ENCODE results near the gene EYA2. TPM values are rescaled to one million over a fixed set of nuclear protein-coding genes. Genes with fewer than 3 reads are reported as not detected.

The EYA2 gene
- total RNA-seq, 1 experiment from 2014 or later = not detected

DNA sequence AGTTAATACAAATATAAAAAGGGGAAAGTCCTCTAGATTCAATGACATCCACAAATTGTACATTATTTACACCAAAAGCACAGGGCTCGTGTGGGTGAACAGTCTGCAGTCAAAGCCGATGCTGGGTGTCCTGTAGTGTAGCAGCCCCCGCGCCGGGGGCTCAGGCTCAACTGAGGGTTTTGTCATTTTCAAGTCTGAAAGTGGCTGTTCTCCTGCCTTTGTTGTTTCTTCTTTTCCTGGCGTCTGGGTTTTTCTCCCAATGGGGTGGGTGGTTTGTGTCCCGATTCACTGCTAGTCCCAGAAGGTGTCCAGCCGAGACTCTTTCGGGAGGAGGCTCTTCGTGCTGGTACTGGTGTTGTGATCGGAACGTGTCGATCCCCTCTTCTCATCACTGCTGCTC, 315.8 kb downstream of the EYA2 start:
- no TSS peak for BruUV-seq (replicated peaks)
- no peak for DNase-seq (ENCODE audit: low spot score)
- H3K27ac ChIP-seq (ENCODE audit: low read depth, low read length, poor library complexity, severe bottlenecking) = no peak overlapping the region
- no peaks in the 10 kb centered on the region for H3K4me1 ChIP-seq (ENCODE audit: insufficient read depth, low read length, poor library complexity, severe bottlenecking)
- no peaks in the 10 kb centered on the region for H3K9me3 ChIP-seq (ENCODE audit: low read depth, low read length, poor library complexity, severe bottlenecking)
- intact Hi-C loops (cut with micrococcal nuclease; ENCODE audit: unreplicated experiment) = no loop called here
- peaks cover 16% of the 10 kb centered on the region for H3K36me3 ChIP-seq (ENCODE audit: insufficient read depth, low read length, poor library complexity, severe bottlenecking)
- POLR2A ChIA-PET (ENCODE audit: low non-redundant PET) = no interaction called here
- H3K4me3 ChIP-seq (ENCODE audit: low read depth, low read length, poor library complexity, severe bottlenecking) = no peak overlapping the region
- no peaks in the 10 kb centered on the region for H3K27me3 ChIP-seq (replicated peaks; ENCODE audit: insufficient read depth, low read depth, low read length, poor library complexity)
- TF ChIP-seq, protein P1, sequence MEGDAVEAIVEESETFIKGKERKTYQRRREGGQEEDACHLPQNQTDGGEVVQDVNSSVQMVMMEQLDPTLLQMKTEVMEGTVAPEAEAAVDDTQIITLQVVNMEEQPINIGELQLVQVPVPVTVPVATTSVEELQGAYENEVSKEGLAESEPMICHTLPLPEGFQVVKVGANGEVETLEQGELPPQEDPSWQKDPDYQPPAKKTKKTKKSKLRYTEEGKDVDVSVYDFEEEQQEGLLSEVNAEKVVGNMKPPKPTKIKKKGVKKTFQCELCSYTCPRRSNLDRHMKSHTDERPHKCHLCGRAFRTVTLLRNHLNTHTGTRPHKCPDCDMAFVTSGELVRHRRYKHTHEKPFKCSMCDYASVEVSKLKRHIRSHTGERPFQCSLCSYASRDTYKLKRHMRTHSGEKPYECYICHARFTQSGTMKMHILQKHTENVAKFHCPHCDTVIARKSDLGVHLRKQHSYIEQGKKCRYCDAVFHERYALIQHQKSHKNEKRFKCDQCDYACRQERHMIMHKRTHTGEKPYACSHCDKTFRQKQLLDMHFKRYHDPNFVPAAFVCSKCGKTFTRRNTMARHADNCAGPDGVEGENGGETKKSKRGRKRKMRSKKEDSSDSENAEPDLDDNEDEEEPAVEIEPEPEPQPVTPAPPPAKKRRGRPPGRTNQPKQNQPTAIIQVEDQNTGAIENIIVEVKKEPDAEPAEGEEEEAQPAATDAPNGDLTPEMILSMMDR (conservative IDR thresholded peaks at IDR 0.05; ENCODE audit: low read depth, low read length) = no peak
- TF ChIP-seq EZH2 (IDR thresholded peaks at IDR 0.05; ENCODE audit: borderline replicate concordance, low read depth, low read length, poor library complexity, severe bottlenecking) = no peak
- CTCF ChIA-PET = no interaction called here

DNA sequence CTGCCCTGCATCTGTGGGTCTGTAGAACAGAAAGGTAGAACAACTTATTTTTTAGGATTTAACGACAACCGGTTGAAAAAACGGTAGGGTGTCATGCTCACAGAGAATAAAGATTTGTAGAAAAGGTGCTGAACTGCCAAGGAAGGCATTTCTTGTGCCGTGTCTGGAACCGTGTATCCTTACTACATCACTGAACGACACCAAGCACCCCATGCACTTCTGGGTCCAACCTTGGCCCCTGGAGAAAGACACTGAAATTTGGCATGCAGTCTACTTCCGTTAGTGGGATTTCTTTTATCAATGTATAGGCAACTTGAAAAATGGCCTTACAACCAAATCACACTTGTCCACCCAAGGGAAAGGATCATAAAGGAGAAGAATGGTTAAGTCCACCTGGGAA, 316.4 kb downstream of the EYA2 start:
- ChIA-PET POLR2A (ENCODE audit: low non-redundant PET) (no interaction called here), CTCF (no interaction called here)
- Histone ChIP-seq H3K27ac (ENCODE audit: low read depth, low read length, poor library complexity, severe bottlenecking) (no peak overlapping the region), H3K9me3 (ENCODE audit: low read depth, low read length, poor library complexity, severe bottlenecking) (no peaks in the 10 kb centered on the region), H3K4me3 (ENCODE audit: low read depth, low read length, poor library complexity, severe bottlenecking) (no peak overlapping the region), H3K4me1 (ENCODE audit: insufficient read depth, low read length, poor library complexity, severe bottlenecking) (no peaks in the 10 kb centered on the region), H3K36me3 (ENCODE audit: insufficient read depth, low read length, poor library complexity, severe bottlenecking) (peaks cover 21% of the 10 kb centered on the region), H3K27me3 (replicated peaks; ENCODE audit: insufficient read depth, low read depth, low read length, poor library complexity) (no peaks in the 10 kb centered on the region)
- TF ChIP-seq, protein P1 (conservative IDR thresholded peaks at IDR 0.05; ENCODE audit: low read depth, low read length) = no peak
- no peak for TF ChIP-seq EZH2 (IDR thresholded peaks at IDR 0.05; ENCODE audit: borderline replicate concordance, low read depth, low read length, poor library complexity, severe bottlenecking)
- intact Hi-C loops (cut with micrococcal nuclease; ENCODE audit: unreplicated experiment) = no loop called here
- no TSS peak for BruUV-seq (replicated peaks)
- DNase-seq (ENCODE audit: low spot score) = no peak

DNA sequence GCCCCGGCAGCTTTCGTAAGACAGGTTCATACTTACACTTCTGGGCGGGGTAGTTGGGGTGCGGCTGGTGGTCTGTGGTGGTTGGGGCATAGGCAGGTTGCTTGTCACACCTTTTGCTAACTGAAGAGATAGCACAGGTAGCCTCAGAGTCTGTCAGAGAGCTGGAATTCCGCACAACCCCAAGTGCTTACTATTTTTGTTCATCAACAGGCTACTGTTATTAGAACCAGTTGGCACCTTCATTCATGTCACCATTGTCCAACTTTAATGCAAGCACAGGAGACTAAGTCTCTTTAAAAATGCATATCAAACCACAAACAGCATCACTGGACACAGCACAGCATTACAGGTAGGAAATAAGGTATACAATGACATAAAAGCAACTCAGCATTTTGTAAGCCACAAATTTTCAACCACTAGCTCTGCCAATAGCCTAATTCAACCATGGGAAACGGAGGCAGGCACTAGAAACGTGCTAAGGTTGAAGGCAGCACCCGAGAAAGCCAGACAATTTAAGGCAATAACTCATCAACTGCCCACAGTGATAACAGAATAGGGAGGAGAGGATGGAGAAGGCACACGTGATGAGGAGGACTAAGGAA, 318.1 kb downstream of the EYA2 start:
- intact Hi-C loops (cut with micrococcal nuclease; ENCODE audit: unreplicated experiment) = no loop called here
- Histone ChIP-seq H3K36me3 (ENCODE audit: insufficient read depth, low read length, poor library complexity, severe bottlenecking) (peaks cover 21% of the 10 kb centered on the region), H3K27ac (ENCODE audit: low read depth, low read length, poor library complexity, severe bottlenecking) (no peak overlapping the region), H3K4me1 (ENCODE audit: insufficient read depth, low read length, poor library complexity, severe bottlenecking) (no peaks in the 10 kb centered on the region), H3K9me3 (ENCODE audit: low read depth, low read length, poor library complexity, severe bottlenecking) (no peaks in the 10 kb centered on the region), H3K4me3 (ENCODE audit: low read depth, low read length, poor library complexity, severe bottlenecking) (no peak overlapping the region), H3K27me3 (replicated peaks; ENCODE audit: insufficient read depth, low read depth, low read length, poor library complexity) (no peaks in the 10 kb centered on the region)
- ChIA-PET POLR2A (ENCODE audit: low non-redundant PET) (no interaction called here), CTCF (no interaction called here)
- no TSS peak for BruUV-seq (replicated peaks)
- TF ChIP-seq, protein P1 (conservative IDR thresholded peaks at IDR 0.05; ENCODE audit: low read depth, low read length) = no peak
- TF ChIP-seq EZH2 (IDR thresholded peaks at IDR 0.05; ENCODE audit: borderline replicate concordance, low read depth, low read length, poor library complexity, severe bottlenecking) = no peak
- DNase-seq (ENCODE audit: low spot score) = no peak

Measured in A673 (cell line).